Stimulated activated CD4-positive, alpha-beta T cell treated with anti-CD3 and anti-CD28 coated beads, Interleukin-12 subunit alpha, Interleukin-12 subunit beta, amount 100 ng/mL, for 48 hours (primary cell): ENCODE measurements around the gene KLF16.

Source experiments
- DNase-seq, 3 donors: peaks; one replicate each; pipeline ENCODE4 v3.0.0-alpha.2; 2020; ENCODE audit warnings: low read depth in 2 of 3, low spot score in 1 of 3

The KLF16 gene

DNA sequence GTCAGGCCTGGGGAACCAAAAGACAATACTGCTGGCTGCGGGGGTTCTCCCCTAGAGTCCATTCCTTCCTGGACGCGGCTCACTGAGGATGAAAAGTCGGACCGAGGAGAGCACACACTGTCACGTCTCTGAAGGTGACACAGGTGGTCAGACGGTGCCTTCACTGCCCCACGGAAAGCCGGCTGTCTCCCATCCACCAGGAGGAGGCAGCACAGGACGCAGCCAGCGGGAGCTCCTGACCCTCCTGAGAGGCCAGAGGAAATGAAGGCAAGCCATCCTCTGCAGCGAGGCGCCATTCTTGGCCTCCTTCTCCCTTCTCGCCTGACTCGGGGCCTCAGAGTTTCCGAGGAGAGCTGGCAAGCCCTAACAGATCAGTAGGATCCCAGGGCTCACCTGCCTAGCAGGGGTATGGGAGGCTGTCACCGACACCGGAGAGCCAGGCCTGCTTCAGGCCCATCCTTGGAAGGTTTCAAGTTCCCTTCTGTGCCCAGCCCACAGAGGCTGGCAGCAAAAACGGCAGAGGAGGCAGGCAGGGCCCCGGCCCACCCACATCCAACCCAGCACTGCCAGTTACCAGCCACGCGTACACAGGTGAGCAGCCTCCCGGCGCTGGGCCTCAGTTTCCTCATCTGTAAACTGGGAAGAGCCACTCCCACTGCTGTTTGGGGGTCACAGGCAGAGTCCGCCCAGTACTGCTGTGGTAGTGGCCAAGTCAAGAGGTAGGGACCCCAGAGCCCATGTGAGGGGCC is 19.6 kb downstream of the KLF16 start:
- no peak for DNase-seq

GRCh38 chr19:1843116-1843515 is 20.3 kb downstream of the KLF16 start:
- DNase-seq: no peak

- DNase-seq: no peak
These were observed 22.0 kb downstream of the KLF16 start for GRCh38 chr19:1841209-1841924.

- no peak for DNase-seq
These were observed 22.8 kb downstream of the KLF16 start for GRCh38 chr19:1840541-1841115.

DNA sequence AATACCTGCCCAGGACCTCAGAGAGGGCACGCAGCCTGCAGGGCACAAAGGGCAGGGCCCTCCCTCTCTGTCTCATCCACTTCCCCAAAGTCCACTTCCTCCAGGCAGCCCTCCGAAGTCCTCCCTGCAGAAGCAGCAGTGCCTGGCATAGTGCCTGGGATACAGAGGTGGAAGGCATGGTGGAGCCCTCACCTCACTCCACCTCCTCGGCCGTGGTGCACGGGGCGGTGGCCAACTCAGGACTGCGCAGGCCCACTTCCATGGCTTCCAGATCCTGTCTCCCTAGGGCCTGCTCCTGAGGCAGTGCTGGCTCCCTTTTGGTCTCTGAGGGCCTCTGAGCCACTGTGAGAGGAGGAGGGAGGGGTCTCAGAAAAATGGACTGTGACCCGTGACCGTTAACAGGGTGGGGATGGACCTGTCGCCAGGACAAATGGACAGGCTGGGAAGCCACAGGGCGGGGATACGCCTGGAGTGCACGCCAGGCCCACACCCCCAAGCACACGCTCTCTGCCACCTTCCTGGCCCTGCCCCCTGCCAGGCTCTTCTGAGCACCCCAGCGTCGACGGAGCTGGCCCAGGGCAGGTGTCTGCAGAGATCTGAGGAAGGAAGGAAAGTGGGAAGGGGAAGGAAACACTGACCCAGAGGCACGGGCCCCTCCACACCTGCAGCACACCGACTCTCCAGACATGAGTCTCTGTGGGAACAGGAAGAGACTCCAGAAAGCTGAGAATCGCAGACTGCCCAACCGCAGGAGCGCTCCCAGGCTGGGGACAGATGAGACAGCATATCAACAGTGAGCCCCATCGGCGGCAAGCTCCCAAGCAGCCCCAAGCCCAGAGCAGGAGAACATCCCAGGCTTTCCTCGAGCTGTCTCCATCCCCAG is 23.5 kb downstream of the KLF16 start:
- DNase-seq: no peak

DNA sequence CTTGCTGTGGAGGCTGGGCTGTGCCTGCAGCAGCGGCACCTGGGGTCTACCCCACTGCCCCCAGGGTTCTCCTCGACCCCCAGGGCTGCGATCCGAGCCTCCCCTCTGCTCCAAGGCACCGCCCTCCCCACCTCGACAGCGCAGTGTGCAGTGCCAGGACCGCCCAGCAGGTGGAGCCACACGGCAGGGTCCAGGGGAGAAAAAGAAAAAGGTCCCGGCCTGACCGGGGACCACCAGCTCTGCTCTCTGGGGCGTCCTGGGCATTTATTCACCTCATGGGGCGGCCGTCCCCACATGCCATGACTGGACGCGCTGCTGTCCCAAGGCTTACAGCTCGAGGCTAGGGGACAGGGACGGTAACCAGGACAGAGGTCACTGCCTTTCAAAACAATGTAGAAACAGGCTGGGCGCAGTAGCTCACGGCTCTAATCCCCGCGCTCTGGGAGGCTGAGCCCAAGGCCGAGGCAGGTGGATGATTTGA is 25.7 kb downstream of the KLF16 start:
- no peak for DNase-seq

GRCh38 chr19:1837222-1837565 is 26.2 kb downstream of the KLF16 start:
- no peak for DNase-seq

DNA sequence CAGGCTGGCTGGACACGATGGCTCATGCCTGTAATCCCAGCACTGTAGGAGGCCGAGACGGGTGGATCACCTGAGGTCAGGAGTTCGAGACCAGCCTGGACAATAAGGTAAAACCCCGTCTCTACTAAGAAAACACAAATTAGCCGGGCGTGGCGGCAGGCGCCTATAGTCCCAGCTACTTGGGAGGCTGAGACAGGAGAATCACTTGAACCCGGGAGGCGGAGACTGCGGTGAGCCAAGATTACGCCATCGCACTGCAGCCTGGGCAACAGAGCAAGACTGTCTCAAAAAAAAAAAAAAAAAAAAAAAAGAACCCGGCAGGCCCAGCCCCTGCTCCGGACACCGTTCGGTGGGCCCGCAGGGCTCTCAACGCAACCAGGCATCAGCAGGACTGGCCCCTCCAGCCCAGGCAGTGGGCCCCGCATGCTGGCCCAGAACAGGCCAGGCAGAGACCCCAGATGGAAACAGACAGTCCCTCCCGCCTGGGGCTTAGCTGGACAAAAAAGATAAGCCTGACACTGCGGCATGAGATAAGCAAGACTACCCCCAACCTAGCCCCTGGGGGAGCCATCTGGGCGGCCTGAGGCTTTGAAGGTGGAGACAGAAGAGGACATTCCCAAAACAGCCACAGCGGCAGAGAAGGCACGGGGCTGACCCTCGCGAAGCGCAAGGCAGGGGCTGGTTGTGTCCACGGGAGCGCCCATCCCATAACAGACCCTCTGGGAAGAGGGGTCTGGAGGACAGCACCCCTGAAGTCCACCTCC is 26.7 kb downstream of the KLF16 start:
- no peak for DNase-seq

GRCh38 chr19:1833540-1833939 is 29.8 kb downstream of the KLF16 start:
- no peak for DNase-seq

GRCh38 chr19:1832046-1832663 is 31.2 kb downstream of the KLF16 start:
- no peak for DNase-seq

- no peak for DNase-seq
These were observed 32.4 kb downstream of the KLF16 start for GRCh38 chr19:1830978-1831377.

DNA sequence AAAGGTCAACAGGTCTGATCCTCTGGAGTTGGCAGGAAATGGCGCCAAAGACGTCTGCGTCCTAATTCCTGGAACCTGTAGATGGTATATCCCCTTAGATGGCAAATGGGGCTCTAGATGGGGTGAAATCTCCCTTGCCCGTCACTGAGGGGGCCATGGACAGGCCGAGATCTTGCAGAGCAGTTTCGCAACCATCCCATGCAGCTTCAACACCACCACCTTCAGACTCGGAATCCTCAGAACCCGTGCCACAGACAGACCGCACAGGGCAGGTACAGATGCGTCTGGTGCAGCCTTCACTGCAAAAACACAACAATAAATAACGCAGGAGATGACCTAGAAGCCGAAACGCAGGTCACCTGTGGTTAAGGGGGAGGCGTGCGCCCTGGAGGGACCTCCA is 32.8 kb downstream of the KLF16 start:
- no peak for DNase-seq

DNA sequence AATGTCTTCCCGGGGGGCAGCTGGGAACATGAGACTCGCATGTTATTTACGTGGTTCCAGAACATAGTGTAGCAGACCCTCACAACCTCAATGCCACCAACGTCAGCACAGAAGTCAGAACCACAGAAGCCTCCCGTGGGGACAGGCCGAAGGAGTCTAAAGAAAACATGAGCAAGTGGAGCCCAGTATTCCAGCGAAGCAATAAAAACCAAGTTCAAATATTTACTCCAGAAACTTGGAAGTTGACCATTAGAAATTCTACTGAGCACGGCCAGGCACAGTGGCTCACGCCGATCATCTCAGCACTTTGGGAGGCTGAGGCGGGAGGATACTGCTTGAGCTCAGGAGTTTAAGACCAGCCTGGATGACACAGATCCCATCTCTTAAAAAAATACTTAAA is 33.4 kb downstream of the KLF16 start:
- no peak for DNase-seq

GRCh38 chr19:1828279-1829238 is 34.8 kb downstream of the KLF16 start:
- DNase-seq: no peak

DNA sequence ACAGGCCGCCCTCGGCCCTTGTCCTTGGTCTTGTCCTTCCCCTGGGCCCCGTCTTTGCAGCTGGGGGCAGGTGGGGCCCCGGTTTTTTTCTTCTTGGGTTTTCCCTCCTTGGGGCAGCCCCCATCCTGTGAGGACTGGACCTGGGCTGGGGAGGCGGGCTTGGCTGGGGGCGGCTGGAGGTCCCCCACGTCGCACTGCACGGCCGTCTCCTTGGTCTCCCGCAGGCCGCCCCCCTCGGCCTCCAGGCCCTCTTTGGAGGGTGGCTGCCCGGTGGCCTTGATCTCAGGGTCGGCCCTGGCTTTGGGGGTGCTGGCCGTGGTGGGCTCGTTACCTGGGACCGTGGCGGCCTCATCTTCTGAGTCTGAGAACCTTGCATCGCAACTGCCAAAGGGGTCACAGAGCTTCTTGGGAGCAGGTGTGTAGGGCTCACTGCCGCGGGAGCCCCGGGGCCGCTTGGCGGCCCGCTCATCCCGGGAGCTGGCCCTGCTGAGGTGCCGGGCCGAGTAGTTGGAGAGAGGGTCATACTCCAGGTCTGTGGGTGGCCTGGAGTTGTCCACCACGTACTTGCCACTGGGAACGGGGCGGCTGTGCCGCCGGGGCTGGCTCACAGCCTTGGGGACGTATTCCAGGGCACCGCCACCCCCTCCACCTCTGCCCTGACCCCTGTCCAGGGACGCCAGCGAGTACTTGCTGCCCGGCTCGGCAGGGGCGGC is 35.7 kb downstream of the KLF16 start:
- no peak for DNase-seq

- DNase-seq: no peak
These were observed 36.5 kb downstream of the KLF16 start for GRCh38 chr19:1826557-1827521.

DNA sequence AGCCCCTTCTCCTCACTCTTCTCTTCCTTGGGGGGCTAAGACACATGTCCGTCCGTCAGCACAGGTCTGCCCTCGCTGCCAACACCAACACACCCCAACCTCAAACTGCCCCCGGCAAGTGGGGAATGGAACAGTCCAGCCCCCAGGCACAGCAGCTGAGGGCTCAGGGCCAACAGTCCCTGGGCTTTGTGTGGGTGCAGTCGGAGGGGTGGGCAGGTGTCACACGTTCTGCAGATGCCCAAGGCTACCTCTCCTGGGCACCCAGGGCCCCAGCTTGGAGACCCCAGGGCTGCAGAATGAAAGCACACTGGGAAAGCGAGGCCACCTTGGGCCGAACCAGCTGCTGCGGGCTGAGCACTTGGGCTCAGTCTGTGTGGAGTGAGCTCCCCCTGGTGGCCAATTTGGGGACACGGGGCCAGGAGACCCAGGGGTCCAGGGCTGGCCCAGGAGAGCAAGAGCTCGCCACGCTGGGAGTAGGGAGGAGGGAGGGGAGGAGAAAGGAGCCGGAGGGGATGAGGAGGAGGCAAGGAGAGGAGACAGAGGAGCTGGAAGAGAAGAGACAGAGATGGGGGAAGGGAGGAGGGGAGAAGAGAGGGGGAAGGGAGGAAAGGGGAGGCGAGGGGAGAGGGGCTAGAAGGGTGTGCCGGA is 37.3 kb downstream of the KLF16 start:
- peak; percentile 46 to 78 (median 68) for DNase-seq
